GM23338 (cell line): ENCODE results near the gene EID1. TPM values are rescaled to one million over a fixed set of nuclear protein-coding genes. Genes with fewer than 3 reads are reported as not detected.

Experiments
- ATAC-seq: fragments of 200-7000 bp; cut with Tn5 transposase; 3 replicates; pipeline ENCODE4 v1.9.1; 2020
- DNase-seq: peaks from one replicate; pipeline ENCODE4 v3.0.0-alpha.2; 2015; ENCODE audit warnings: low spot score
- H2AFZ ChIP-seq: fragments of 200-600 bp; sonication (generic); 2 replicates; pipeline ENCODE4 v1.8.0; 2016; ENCODE audit warnings: antibody characterized with exemption, mild to moderate bottlenecking, moderate library complexity
- H3F3A ChIP-seq: fragments of 200-600 bp; sonication (generic); replicated peaks from 2 replicates; pipeline ENCODE4 v1.8.0; 2017; ENCODE audit warnings: antibody characterized with exemption, mixed run types, low read depth
- H3K27ac ChIP-seq: fragments of 200-600 bp; sonication (generic); 2 replicates; pipeline ENCODE4 v1.6.1; 2016; ENCODE audit warnings: low read depth
- H3K27me3 ChIP-seq: fragments of 200-600 bp; sonication (generic); 2 replicates; pipeline ENCODE4 v1.8.0; 2016; ENCODE audit warnings: mild to moderate bottlenecking, mixed run types, moderate library complexity; ENCODE audit not compliant: insufficient read depth
- H3K36me3 ChIP-seq: fragments of 200-600 bp; sonication (generic); 2 replicates; pipeline ENCODE4 v1.8.0; 2016; ENCODE audit warnings: mild to moderate bottlenecking; ENCODE audit not compliant: insufficient read depth
- H3K4me1 ChIP-seq: fragments of 200-600 bp; sonication (generic); 2 replicates; pipeline ENCODE4 v1.8.0; 2016; ENCODE audit warnings: mild to moderate bottlenecking, moderate library complexity; ENCODE audit not compliant: insufficient read depth
- H3K4me2 ChIP-seq: fragments of 200-600 bp; sonication (generic); 2 replicates; pipeline ENCODE4 v1.7.1; 2017; ENCODE audit warnings: mixed run types
- H3K4me3 ChIP-seq: fragments of 200-600 bp; sonication (generic); 2 replicates; pipeline ENCODE4 v1.6.1; 2016; ENCODE audit warnings: mixed run types
- H3K79me2 ChIP-seq: fragments of 200-600 bp; sonication (generic); replicated peaks from 2 replicates; pipeline ENCODE4 v1.8.0; 2017; ENCODE audit warnings: mild to moderate bottlenecking; ENCODE audit not compliant: insufficient read depth
- H3K9me2 ChIP-seq: fragments of 200-600 bp; sonication (generic); 2 replicates; pipeline ENCODE4 v1.8.0; 2017; ENCODE audit not compliant: insufficient read depth
- H4K20me1 ChIP-seq: fragments of 200-600 bp; sonication (generic); replicated peaks from 2 replicates; pipeline ENCODE4 v1.8.0; 2017; ENCODE audit warnings: mild to moderate bottlenecking; ENCODE audit not compliant: insufficient read depth
- H3K27ac Mint-ChIP-seq: 2 replicates; pipeline ENCODE4 v1.8.0; 2020; ENCODE audit warnings: inconsistent platforms, mild to moderate bottlenecking, moderate library complexity, mixed read lengths
- H3K27me3 Mint-ChIP-seq: 3 replicates; pipeline ENCODE4 v1.8.0; 2022; ENCODE audit warnings: low read depth, mild to moderate bottlenecking, moderate library complexity, mixed read lengths, inconsistent platforms; ENCODE audit not compliant: insufficient read depth, poor library complexity
- H3K36me3 Mint-ChIP-seq: 3 replicates; pipeline ENCODE4 v1.8.0; 2021; ENCODE audit warnings: low read depth, mild to moderate bottlenecking, inconsistent platforms, moderate library complexity, mixed read lengths
- H3K4me1 Mint-ChIP-seq: 3 replicates; pipeline ENCODE4 v1.8.0; 2020; ENCODE audit warnings: mild to moderate bottlenecking, inconsistent platforms, mixed read lengths
- H3K4me3 Mint-ChIP-seq: 3 replicates; pipeline ENCODE4 v1.8.0; 2021; ENCODE audit warnings: moderate library complexity, mild to moderate bottlenecking, inconsistent platforms, mixed read lengths
- H3K9me3 Mint-ChIP-seq: 3 replicates; pipeline ENCODE4 v1.8.0; 2020; ENCODE audit warnings: moderate library complexity, mild to moderate bottlenecking, inconsistent platforms, mixed read lengths
- CREB1 ChIP-seq: fragments of 250-450 bp; sonication (Bioruptor Pico); IDR thresholded peaks from 2 replicates; pipeline ENCODE4 v1.5.0; 2020; ENCODE audit warnings: low read depth, mild to moderate bottlenecking, moderate library complexity
- EZH2 ChIP-seq: fragments of 200-600 bp; sonication (generic); IDR thresholded peaks from one replicate; pipeline ENCODE4 v1.8.0; 2017; ENCODE audit warnings: antibody characterized with exemption, mild to moderate bottlenecking, low read depth; ENCODE audit not compliant: unreplicated experiment
- EZH2phosphoT487 ChIP-seq: fragments of 200-600 bp; sonication (generic); IDR thresholded peaks from one replicate; pipeline ENCODE4 v1.8.1; 2018; ENCODE audit warnings: antibody characterized with exemption; ENCODE audit not compliant: unreplicated experiment
- JUNB ChIP-seq: IDR thresholded peaks from one replicate; pipeline ENCODE4 v1.6.1; 2016; ENCODE audit warnings: antibody characterized with exemption; ENCODE audit not compliant: unreplicated experiment
- NANOG ChIP-seq: IDR thresholded peaks from 2 replicates; pipeline ENCODE4 v1.6.1; 2016; ENCODE audit warnings: antibody characterized with exemption, borderline replicate concordance
- POLR2AphosphoS5 ChIP-seq: IDR thresholded peaks from 2 replicates; pipeline ENCODE4 v1.6.1; 2016; ENCODE audit warnings: antibody characterized with exemption, low read depth
- STAT1 ChIP-seq: IDR thresholded peaks from one replicate; pipeline ENCODE4 v1.6.1; 2016; ENCODE audit warnings: antibody characterized with exemption; ENCODE audit not compliant: unreplicated experiment
- ZNF114 ChIP-seq: fragments of 250-450 bp; sonication (Bioruptor Pico); IDR thresholded peaks from 2 replicates; pipeline ENCODE4 v1.5.0; 2020; ENCODE audit warnings: mild to moderate bottlenecking, moderate library complexity
- ZNF331 ChIP-seq: fragments of 250-450 bp; sonication (Bioruptor Pico); IDR thresholded peaks from 2 replicates; pipeline ENCODE4 v1.5.0; 2020; ENCODE audit warnings: low read depth, mild to moderate bottlenecking, moderate library complexity
- ZNF462 ChIP-seq: fragments of 250-450 bp; sonication (Bioruptor Pico); IDR thresholded peaks from 2 replicates; pipeline ENCODE4 v1.5.0; 2020; ENCODE audit warnings: mild to moderate bottlenecking, moderate library complexity
- polyA plus RNA-seq: library from polyadenylated mRNA; unstranded; fragments of >200 nt; fragmentation: Nextera tagmentation; extraction: Ambion mirVana; gene quantifications from 2 replicates; pipeline ENCODE4 v1.2.1, GENCODE V29; 2016
- total RNA-seq: library from RNA; depleted of rRNA; stranded (reverse); fragments of >200 nt; shearing (Covaris generic); gene quantifications from 2 replicates; pipeline ENCODE4 v1.2.3, GENCODE V29; 2014
- TF ChIP-seq, protein P1 (sequence below): IDR thresholded peaks from 2 replicates; pipeline ENCODE4 v1.6.1; 2016; ENCODE audit warnings: antibody characterized with exemption
- TF ChIP-seq, protein P2 (sequence below): IDR thresholded peaks from one replicate; pipeline ENCODE4 v1.6.1; 2018; ENCODE audit warnings: antibody characterized with exemption; ENCODE audit not compliant: unreplicated experiment
- TF ChIP-seq, protein P3 (sequence below), 2 experiments: fragments of 200-600 bp in 1 of 2; sonication (generic) in 1 of 2; conservative IDR thresholded peaks; 2 replicates each; pipeline versions ENCODE4 v1.5.1 to v1.6.1; 2016 to 2017; ENCODE audit warnings: antibody characterized with exemption in 2 of 2, low read depth in 2 of 2, mild to moderate bottlenecking in 2 of 2, moderate library complexity in 1 of 2

The EID1 gene
- total and polyA plus RNA-seq, 2 experiments from 2014 or later, result 113 to 324 TPM

DNA sequence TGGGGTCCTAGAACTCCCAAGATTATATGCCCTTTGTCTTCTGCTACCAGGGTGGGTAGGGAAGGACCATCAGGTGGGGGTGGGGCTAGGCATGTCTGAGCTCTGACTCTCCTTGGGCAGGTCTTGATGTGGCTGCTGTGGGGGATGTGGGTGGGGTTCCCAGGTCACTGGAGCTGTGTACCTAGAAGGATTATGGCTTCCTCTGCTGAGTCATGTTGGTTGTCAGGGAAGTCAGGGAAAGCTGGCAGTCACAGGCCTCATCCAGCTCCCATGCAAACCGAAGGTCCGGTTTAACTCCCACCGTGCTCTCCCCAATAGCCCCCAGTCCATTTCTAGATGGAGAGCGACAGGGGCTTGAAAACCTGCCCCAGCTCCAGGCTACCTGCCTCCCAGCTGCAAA lies 35.2 kb downstream of the EID1 start:
- H3K9me3 Mint-ChIP-seq, result no peaks in the 10 kb centered on the region
- TF ChIP-seq POLR2AphosphoS5, result no peak
- no peak for TF ChIP-seq EZH2
- TF ChIP-seq CREB1 (CRISPR knock-in tag), result no peak
- TF ChIP-seq ZNF462 (CRISPR knock-in tag), result no peak
- no peak for TF ChIP-seq ZNF331 (CRISPR knock-in tag)
- TF ChIP-seq, protein P1, sequence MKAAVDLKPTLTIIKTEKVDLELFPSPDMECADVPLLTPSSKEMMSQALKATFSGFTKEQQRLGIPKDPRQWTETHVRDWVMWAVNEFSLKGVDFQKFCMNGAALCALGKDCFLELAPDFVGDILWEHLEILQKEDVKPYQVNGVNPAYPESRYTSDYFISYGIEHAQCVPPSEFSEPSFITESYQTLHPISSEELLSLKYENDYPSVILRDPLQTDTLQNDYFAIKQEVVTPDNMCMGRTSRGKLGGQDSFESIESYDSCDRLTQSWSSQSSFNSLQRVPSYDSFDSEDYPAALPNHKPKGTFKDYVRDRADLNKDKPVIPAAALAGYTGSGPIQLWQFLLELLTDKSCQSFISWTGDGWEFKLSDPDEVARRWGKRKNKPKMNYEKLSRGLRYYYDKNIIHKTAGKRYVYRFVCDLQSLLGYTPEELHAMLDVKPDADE, result no peak
- TF ChIP-seq STAT1, result no peak
- TF ChIP-seq, protein P2, sequence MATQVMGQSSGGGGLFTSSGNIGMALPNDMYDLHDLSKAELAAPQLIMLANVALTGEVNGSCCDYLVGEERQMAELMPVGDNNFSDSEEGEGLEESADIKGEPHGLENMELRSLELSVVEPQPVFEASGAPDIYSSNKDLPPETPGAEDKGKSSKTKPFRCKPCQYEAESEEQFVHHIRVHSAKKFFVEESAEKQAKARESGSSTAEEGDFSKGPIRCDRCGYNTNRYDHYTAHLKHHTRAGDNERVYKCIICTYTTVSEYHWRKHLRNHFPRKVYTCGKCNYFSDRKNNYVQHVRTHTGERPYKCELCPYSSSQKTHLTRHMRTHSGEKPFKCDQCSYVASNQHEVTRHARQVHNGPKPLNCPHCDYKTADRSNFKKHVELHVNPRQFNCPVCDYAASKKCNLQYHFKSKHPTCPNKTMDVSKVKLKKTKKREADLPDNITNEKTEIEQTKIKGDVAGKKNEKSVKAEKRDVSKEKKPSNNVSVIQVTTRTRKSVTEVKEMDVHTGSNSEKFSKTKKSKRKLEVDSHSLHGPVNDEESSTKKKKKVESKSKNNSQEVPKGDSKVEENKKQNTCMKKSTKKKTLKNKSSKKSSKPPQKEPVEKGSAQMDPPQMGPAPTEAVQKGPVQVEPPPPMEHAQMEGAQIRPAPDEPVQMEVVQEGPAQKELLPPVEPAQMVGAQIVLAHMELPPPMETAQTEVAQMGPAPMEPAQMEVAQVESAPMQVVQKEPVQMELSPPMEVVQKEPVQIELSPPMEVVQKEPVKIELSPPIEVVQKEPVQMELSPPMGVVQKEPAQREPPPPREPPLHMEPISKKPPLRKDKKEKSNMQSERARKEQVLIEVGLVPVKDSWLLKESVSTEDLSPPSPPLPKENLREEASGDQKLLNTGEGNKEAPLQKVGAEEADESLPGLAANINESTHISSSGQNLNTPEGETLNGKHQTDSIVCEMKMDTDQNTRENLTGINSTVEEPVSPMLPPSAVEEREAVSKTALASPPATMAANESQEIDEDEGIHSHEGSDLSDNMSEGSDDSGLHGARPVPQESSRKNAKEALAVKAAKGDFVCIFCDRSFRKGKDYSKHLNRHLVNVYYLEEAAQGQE, result no peak
- no peak for TF ChIP-seq NANOG
- TF ChIP-seq ZNF114 (CRISPR knock-in tag), result no peak
- TF ChIP-seq JUNB, result no peak
- TF ChIP-seq, protein P3, sequence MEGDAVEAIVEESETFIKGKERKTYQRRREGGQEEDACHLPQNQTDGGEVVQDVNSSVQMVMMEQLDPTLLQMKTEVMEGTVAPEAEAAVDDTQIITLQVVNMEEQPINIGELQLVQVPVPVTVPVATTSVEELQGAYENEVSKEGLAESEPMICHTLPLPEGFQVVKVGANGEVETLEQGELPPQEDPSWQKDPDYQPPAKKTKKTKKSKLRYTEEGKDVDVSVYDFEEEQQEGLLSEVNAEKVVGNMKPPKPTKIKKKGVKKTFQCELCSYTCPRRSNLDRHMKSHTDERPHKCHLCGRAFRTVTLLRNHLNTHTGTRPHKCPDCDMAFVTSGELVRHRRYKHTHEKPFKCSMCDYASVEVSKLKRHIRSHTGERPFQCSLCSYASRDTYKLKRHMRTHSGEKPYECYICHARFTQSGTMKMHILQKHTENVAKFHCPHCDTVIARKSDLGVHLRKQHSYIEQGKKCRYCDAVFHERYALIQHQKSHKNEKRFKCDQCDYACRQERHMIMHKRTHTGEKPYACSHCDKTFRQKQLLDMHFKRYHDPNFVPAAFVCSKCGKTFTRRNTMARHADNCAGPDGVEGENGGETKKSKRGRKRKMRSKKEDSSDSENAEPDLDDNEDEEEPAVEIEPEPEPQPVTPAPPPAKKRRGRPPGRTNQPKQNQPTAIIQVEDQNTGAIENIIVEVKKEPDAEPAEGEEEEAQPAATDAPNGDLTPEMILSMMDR (conservative IDR thresholded peaks at IDR 0.05; ENCODE audit: low read depth in 2 of 2), result no peak
- TF ChIP-seq EZH2phosphoT487, result no peak
- H3K4me1 ChIP-seq, result no peaks in the 10 kb centered on the region
- no peaks in the 10 kb centered on the region for H3F3A ChIP-seq
- ATAC-seq, result no peak
- no peaks in the 10 kb centered on the region for H4K20me1 ChIP-seq
- no peak overlapping the region for H3K4me2 ChIP-seq
- H3K36me3 Mint-ChIP-seq, result no peaks in the 10 kb centered on the region
- H3K36me3 ChIP-seq, result no peaks in the 10 kb centered on the region
- H3K27ac Mint-ChIP-seq, result no peak overlapping the region; the same call in 1 of the 2 replicates
- peak overlapping the region; percentile 85; the same call in 1 of the 2 replicates for H2AFZ ChIP-seq
- H3K4me3 Mint-ChIP-seq, result no peak overlapping the region
- no peaks in the 10 kb centered on the region for H3K27me3 ChIP-seq
- no peaks in the 10 kb centered on the region for H3K27me3 Mint-ChIP-seq
- H3K27ac ChIP-seq, result no peak overlapping the region
- no peak overlapping the region for H3K4me3 ChIP-seq
- 0 out of 2 replicates have a peak, but pooled peaks cover 3% of the 10 kb centered on the region for H3K9me2 ChIP-seq
- H3K4me1 Mint-ChIP-seq, result 0 out of 3 replicates have a peak, but pooled peaks cover 4% of the 10 kb centered on the region
- no peaks in the 10 kb centered on the region for H3K79me2 ChIP-seq
- no peak for DNase-seq
